Prostate gland (tissue), 2 donors: Measurements from ENCODE around the gene TRMT61B.

Experiments
- POLR2A ChIP-seq: fragments of 450-650 bp; IDR thresholded peaks from one replicate; pipeline ENCODE4 v1.6.1; 2016; ENCODE audit warnings: antibody characterized with exemption, mild to moderate bottlenecking
- POLR2AphosphoS5 ChIP-seq: sonication (generic); formaldehyde crosslinking; IDR thresholded peaks from one replicate; pipeline ENCODE4 v1.6.1; 2017; ENCODE audit warnings: antibody characterized with exemption
- TF ChIP-seq, protein P1 (sequence below), 4 experiments: fragments of 200-600 bp in 2 of 4; fragments of 450-650 bp in 2 of 4; sonication (generic) in 2 of 4; IDR thresholded peaks; 1 replicate in 3 of 4; 2 replicates in 1 of 4; pipeline ENCODE4 v1.5.1; 2016 to 2019; ENCODE audit warnings: antibody characterized with exemption in 4 of 4, mild to moderate bottlenecking in 2 of 4, moderate library complexity in 2 of 4

DNA sequence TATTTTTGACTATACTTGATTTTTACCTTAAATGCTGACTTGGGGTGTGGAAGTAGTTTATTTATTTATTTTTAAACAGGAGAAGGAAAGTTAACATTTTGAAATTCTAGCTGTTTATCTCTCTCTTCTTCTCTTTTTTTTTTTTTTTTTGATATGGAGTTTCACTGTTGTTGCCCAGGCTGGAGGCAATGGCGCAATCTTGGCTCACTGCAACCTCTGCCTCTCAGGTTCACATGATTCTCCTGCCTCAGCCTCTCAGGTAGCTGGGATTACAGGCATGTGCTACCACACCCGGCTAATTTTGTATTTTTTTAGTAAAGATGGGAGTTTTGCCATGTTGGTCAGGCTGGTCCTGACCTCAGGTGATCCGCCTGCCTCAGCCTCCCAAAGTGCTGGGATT lies 35.4 kb upstream of the TRMT61B start:
- TF ChIP-seq, protein P1, sequence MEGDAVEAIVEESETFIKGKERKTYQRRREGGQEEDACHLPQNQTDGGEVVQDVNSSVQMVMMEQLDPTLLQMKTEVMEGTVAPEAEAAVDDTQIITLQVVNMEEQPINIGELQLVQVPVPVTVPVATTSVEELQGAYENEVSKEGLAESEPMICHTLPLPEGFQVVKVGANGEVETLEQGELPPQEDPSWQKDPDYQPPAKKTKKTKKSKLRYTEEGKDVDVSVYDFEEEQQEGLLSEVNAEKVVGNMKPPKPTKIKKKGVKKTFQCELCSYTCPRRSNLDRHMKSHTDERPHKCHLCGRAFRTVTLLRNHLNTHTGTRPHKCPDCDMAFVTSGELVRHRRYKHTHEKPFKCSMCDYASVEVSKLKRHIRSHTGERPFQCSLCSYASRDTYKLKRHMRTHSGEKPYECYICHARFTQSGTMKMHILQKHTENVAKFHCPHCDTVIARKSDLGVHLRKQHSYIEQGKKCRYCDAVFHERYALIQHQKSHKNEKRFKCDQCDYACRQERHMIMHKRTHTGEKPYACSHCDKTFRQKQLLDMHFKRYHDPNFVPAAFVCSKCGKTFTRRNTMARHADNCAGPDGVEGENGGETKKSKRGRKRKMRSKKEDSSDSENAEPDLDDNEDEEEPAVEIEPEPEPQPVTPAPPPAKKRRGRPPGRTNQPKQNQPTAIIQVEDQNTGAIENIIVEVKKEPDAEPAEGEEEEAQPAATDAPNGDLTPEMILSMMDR (IDR thresholded peaks at IDR 0.05) = no peak
- no peak for TF ChIP-seq POLR2A
- TF ChIP-seq POLR2AphosphoS5 = no peak
